ENCODE measurements around the gene IL17RB.

- no peak for TF ChIP-seq GATA3 (IDR thresholded peaks at IDR 0.05; ENCODE audit: low read depth, low read length)
- TF ChIP-seq GATA2 (IDR thresholded peaks at IDR 0.05; ENCODE audit: low read depth, low read length) = no peak
Observed at GRCh38 chr3:53800041-53800906, 46.1 kb upstream of the IL17RB start.
